OCI-LY3 (cell line): ENCODE measurements around the gene ZGRF1.
"Not testable (repeated sequence)": the region's sequence is repeated elsewhere in the genome, so short reads cannot be mapped to it uniquely, and the experiment has no call there.

Source experiments
- CTCF ChIP-seq: fragments of 200-600, 300-600 bp; sonication (generic); IDR thresholded peaks from 2 replicates; pipeline ENCODE4 v1.5.1; 2014; ENCODE audit warnings: antibody characterized with exemption, low read length, low read depth
- EZH2phosphoT487 ChIP-seq: fragments of 200-600 bp; shearing (Covaris generic); IDR thresholded peaks from 2 replicates; pipeline ENCODE4 v1.6.1; 2018; ENCODE audit warnings: antibody characterized with exemption, mixed run types, low read depth

- not testable (repeated sequence) for TF ChIP-seq CTCF, EZH2phosphoT487
Observed at GRCh38 chr4:112612814-112613213, 23.9 kb downstream of the ZGRF1 start.
